IPS-18a (cell line): ENCODE data around the gene TMEM184C.

Experiments
- H3K27ac ChIP-seq: one replicate; pipeline ENCODE4 v1.5.1; 2013; ENCODE audit warnings: low read length
- H3K27me3 ChIP-seq: one replicate; pipeline ENCODE4 v1.6.1; 2013; ENCODE audit warnings: mild to moderate bottlenecking, low read length; ENCODE audit not compliant: control insufficient read depth, insufficient read depth
- H3K36me3 ChIP-seq: one replicate; pipeline ENCODE4 v1.6.1; 2013; ENCODE audit warnings: low read depth, low read length; ENCODE audit not compliant: control insufficient read depth
- H3K4me1 ChIP-seq: one replicate; pipeline ENCODE4 v1.6.1; 2013; ENCODE audit warnings: low read depth, low read length; ENCODE audit not compliant: control insufficient read depth
- H3K4me3 ChIP-seq: one replicate; pipeline ENCODE4 v1.5.1; 2013; ENCODE audit warnings: low read length
- H3K9ac ChIP-seq: one replicate; pipeline ENCODE4 v1.6.1; 2013; ENCODE audit warnings: mild to moderate bottlenecking, low read length, moderate library complexity
- H3K9me3 ChIP-seq: one replicate; pipeline ENCODE4 v1.6.1; 2013; ENCODE audit warnings: low read depth, low read length; ENCODE audit not compliant: control insufficient read depth

The TMEM184C gene

DNA sequence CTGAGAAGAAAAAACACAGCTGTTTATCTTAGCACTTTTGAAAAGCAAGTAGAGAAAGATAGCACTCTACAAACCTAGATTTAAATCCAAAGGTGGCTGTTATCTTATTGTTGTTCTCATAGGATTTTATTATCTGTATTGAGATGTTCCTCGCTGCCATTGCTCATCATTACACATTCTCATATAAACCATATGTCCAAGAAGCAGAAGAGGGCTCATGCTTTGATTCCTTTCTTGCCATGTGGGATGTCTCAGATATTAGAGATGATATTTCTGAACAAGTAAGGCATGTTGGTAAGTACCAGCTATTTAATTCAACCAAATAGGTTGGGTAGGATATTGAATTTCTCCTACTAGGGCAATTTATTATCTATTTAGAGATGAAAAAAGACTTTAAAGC, 16.4 kb downstream of the TMEM184C start:
- Histone ChIP-seq H3K27ac (no peak overlapping the region), H3K36me3 (peaks cover 70% of the 10 kb centered on the region), H3K9ac (no peak overlapping the region), H3K9me3 (no peaks in the 10 kb centered on the region), H3K4me1 (peaks cover 15% of the 10 kb centered on the region), H3K27me3 (no peaks in the 10 kb centered on the region), H3K4me3 (no peak overlapping the region)

DNA sequence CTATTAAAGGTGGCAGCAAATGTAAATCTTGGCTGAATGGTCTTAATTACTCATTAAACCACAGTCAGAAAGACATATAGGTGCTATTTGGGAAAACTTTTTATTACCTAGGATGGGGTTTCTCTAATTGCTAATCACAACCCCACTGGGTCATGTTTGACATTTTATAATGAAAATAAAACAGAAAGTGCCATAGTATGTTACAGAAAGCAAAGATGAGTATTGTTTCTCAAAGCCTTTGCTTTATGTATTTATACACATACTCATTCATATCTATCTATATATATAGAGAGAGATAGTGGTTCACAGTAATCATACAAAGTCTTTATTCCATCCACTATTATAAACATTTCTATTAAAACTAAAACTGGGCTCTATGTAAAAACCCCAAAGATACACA, 18.2 kb downstream of the TMEM184C start:
- H3K9ac ChIP-seq: no peak overlapping the region
- no peak overlapping the region for H3K27ac ChIP-seq
- no peaks in the 10 kb centered on the region for H3K9me3 ChIP-seq
- peaks cover 17% of the 10 kb centered on the region for H3K4me1 ChIP-seq
- no peak overlapping the region for H3K4me3 ChIP-seq
- peaks cover 58% of the 10 kb centered on the region for H3K36me3 ChIP-seq
- H3K27me3 ChIP-seq: no peaks in the 10 kb centered on the region

DNA sequence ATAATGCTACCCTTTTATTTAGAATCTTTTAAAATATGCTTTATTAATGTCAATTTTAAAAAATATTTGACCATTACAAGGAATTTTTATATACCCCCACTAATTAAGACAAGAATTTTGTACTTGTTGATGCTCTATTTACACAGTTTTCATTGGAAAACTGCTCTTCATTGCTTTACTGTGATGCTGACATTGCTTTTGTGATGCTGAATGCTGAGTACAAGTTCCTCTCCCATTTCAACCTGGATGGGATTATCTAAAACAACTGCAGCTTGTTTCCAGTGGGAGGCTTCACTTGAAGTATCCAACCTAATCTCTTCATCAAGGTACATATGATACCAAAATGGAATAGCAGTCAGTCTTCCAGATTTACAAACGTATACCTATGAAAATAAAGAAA, 21.2 kb downstream of the TMEM184C start:
- no peaks in the 10 kb centered on the region for H3K27me3 ChIP-seq
- no peak overlapping the region for H3K9ac ChIP-seq
- no peak overlapping the region for H3K27ac ChIP-seq
- H3K4me3 ChIP-seq: no peak overlapping the region
- peaks cover 17% of the 10 kb centered on the region for H3K4me1 ChIP-seq
- no peaks in the 10 kb centered on the region for H3K9me3 ChIP-seq
- peaks cover 37% of the 10 kb centered on the region for H3K36me3 ChIP-seq

DNA sequence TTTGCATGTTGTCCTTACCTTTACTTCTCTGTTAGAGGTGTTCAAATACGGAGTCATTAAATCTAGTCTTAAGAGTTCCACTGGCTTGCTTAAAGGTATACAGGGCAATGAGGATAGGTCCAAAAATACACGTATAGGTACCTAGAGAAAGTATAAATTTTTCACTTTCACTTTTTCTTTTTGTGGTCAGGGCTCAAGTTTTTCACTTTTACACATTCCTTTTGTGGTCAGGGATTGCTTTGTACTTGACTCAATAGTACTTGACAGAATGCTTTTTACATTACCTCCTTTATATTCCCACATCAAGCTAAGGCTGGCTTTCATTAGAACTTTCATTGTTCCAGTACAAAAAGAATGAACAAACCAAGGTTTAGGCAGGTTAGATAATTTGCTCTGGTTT, 21.7 kb downstream of the TMEM184C start:
- peaks cover 31% of the 10 kb centered on the region for H3K36me3 ChIP-seq
- no peak overlapping the region for H3K27ac ChIP-seq
- H3K4me3 ChIP-seq: no peak overlapping the region

DNA sequence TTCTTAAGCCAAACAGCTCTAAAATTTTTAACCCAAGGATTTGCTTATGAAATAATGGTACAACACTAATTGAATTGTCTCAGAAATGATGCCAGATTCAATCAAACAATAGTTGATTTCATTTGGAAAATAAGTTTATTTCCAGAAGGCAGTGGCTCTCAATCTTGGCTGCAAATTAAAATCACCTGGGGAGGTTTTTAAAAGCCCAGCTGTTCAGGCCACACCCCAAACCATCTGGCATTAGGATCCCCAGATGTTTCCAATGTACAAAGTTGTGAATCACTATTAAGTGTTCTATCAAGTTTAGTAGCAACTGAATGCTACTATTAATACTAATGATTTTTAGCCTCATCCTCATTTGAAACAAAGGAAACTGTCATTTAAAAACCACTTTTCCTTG, 22.2 kb downstream of the TMEM184C start:
- Histone ChIP-seq H3K27me3 (no peaks in the 10 kb centered on the region), H3K9me3 (no peaks in the 10 kb centered on the region), H3K4me3 (no peak overlapping the region), H3K9ac (no peak overlapping the region), H3K36me3 (peaks cover 26% of the 10 kb centered on the region), H3K27ac (no peak overlapping the region), H3K4me1 (peaks cover 17% of the 10 kb centered on the region)

More for the DNA sequence above, 21.7 kb downstream of the TMEM184C start:
- Histone ChIP-seq H3K9ac (no peak overlapping the region), H3K27me3 (no peaks in the 10 kb centered on the region), H3K9me3 (no peaks in the 10 kb centered on the region), H3K4me1 (peaks cover 17% of the 10 kb centered on the region)

DNA sequence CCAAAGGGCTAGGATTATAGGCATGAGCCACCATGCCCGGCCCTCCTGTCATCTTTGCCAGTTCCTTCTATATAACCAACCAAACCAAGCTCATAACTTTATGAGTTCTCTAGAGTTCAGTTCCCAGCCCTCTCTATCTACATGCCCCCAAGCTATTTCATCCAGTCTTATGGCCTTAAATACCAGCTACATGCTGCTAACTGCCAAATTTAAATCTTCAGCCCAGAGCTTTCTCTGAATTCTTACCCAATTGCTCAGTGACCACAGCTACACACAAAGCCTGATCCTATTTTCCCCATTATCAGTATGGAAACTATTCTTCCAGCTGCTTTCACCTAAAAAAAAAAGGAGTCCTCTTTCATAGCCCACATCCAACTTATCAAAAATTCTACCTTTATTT, 23.1 kb downstream of the TMEM184C start:
- H3K9ac ChIP-seq: no peak overlapping the region
- peaks cover 17% of the 10 kb centered on the region for H3K4me1 ChIP-seq
- H3K27ac ChIP-seq: no peak overlapping the region
- H3K4me3 ChIP-seq: no peak overlapping the region
- no peaks in the 10 kb centered on the region for H3K27me3 ChIP-seq
- H3K9me3 ChIP-seq: no peaks in the 10 kb centered on the region
- H3K36me3 ChIP-seq: peaks cover 20% of the 10 kb centered on the region

DNA sequence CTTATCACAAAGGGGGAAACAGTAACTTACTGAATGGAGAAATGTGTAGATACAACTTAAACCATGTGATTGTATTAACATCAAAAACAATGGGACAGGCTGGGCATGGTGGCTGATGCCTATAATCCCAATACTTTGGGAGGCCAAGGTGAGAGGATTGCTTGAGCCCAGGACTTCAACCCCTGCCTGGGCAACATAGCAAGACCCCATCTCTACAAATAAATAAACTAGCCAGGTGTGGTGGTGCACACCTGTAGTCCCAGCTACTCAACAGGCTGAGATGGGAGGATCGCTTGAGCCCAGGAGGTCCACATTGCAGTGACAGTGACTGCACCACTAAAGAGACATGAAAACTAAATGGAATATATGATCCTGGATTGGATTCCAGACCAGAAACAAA, 26.4 kb downstream of the TMEM184C start:
- Histone ChIP-seq H3K27me3 (no peaks in the 10 kb centered on the region), H3K9ac (no peak overlapping the region), H3K27ac (no peak overlapping the region), H3K4me3 (no peak overlapping the region), H3K4me1 (peaks cover 9% of the 10 kb centered on the region), H3K36me3 (peaks cover 3% of the 10 kb centered on the region), H3K9me3 (no peaks in the 10 kb centered on the region)

DNA sequence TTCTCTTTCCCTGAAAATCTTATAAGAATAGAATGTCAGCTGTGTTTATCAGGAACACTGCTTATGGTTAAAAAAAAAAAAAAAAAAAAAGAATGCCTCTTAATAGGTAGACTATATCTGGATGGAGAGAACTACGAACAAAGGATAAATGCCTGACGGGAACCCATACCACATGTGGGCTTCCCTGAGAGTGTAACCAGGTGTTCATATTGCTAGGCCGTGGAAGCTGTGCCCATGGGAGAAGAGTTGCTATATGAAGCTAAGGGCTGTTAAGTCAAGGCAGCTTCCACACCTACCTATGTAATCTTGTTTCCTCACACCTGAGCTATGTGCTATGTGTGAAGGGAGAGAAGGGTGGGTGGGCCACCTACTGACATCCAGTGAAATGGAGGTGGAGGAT, 27.3 kb downstream of the TMEM184C start:
- Histone ChIP-seq H3K9ac (no peak overlapping the region), H3K27ac (no peak overlapping the region), H3K9me3 (no peaks in the 10 kb centered on the region), H3K4me3 (no peak overlapping the region), H3K4me1 (peaks cover 2% of the 10 kb centered on the region), H3K36me3 (no peaks in the 10 kb centered on the region), H3K27me3 (no peaks in the 10 kb centered on the region)

DNA sequence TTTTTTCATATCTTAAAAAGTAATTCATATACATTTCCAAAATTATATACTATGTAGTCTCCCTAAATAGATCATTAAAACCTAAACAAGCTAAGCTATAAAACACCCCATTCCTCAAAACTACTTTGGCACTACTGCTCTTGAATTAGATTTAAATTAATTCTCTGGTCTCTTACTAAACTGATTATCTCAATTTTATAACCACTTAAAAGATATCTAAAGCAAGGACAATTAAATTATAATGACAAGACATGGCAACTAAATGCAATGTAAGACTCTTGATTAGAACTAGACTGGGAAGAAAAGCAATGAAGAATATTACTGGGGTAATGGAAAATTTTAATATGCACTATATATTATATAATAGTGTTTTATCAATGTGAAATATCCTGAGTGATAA, 27.9 kb downstream of the TMEM184C start:
- Histone ChIP-seq H3K4me1 (no peaks in the 10 kb centered on the region), H3K27ac (no peak overlapping the region), H3K9me3 (no peaks in the 10 kb centered on the region), H3K4me3 (no peak overlapping the region), H3K9ac (no peak overlapping the region), H3K36me3 (no peaks in the 10 kb centered on the region), H3K27me3 (no peaks in the 10 kb centered on the region)

DNA sequence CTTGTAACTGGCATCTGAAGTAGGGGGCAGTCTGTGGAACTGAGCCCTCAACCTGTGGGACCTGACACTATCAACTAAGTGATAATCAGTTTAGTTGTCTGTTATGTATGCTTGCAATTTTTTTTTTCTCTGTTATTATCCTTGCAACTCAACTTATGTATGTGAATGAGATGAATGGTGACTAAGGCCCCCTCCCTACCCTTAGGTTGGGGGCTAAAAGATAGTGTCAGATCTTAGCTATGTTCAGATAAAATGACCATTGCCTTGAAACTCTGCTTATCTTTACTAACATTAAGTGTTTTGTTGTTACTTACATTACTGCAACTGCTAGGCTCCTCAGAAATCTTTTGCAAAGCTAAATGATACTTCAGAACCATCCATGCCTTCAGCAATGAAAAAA, 31.5 kb downstream of the TMEM184C start:
- Histone ChIP-seq H3K9me3 (no peaks in the 10 kb centered on the region), H3K4me3 (no peak overlapping the region), H3K4me1 (no peaks in the 10 kb centered on the region), H3K9ac (no peak overlapping the region), H3K27ac (no peak overlapping the region), H3K36me3 (no peaks in the 10 kb centered on the region), H3K27me3 (no peaks in the 10 kb centered on the region)

DNA sequence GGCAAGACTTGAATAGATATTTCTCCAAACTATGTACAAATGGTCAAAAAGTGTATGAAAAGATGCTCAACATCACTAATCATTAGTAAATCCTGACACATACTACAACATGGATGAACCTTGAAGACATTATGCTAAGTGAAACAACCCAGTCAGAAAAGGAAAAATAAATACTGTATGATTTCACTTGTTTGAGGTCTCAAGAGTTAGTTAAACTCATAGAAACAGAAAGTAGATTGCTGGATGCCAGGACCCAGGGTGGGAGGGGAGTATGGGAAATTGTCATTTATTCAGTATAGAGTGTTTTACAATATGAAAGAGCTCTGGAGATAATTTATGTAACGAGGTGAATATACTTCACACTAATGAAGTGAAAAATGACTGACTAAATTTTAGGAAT, 34.4 kb downstream of the TMEM184C start:
- no peaks in the 10 kb centered on the region for H3K36me3 ChIP-seq
- no peak overlapping the region for H3K27ac ChIP-seq
- no peak overlapping the region for H3K9ac ChIP-seq
- H3K4me3 ChIP-seq: no peak overlapping the region
- H3K4me1 ChIP-seq: peaks cover 6% of the 10 kb centered on the region
- no peaks in the 10 kb centered on the region for H3K9me3 ChIP-seq
- H3K27me3 ChIP-seq: no peaks in the 10 kb centered on the region

DNA sequence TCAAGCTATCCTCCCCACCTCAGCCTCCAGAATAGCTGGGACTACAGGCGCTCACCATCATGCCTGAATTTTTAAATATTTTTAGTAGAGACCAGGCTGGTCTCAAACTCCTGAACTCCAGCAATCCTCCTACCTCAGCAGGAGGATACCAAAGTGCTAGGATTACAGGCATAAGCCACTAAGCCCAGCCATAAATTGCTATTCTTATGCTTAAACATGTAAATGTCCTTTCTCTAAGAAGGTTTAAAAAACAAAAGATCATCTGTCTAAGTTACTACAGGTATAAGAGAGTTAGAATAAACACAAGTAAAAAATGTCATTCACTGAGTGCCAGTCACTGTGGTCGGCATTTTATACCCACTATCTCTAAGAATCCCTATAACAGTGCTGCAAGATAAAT, 38.4 kb downstream of the TMEM184C start:
- no peak overlapping the region for H3K9ac ChIP-seq
- no peak overlapping the region for H3K27ac ChIP-seq
- peaks cover 6% of the 10 kb centered on the region for H3K36me3 ChIP-seq
- H3K4me1 ChIP-seq: peaks cover 6% of the 10 kb centered on the region
- peak overlapping the region; percentile 19 for H3K4me3 ChIP-seq
- H3K27me3 ChIP-seq: no peaks in the 10 kb centered on the region
- H3K9me3 ChIP-seq: no peaks in the 10 kb centered on the region
